Mesendoderm (in vitro differentiated cells): ENCODE measurements around the gene SPHK1.

Experiments used
- DNase-seq: peaks from one replicate; pipeline ENCODE4 v3.0.0; 2013
- H2AK5ac ChIP-seq: 2 replicates; pipeline ENCODE4 v1.6.1; 2013; ENCODE audit warnings: low read length, inconsistent platforms
- H2BK120ac ChIP-seq: 2 replicates; pipeline ENCODE4 v1.6.1; 2013; ENCODE audit warnings: low read depth, mild to moderate bottlenecking, low read length, moderate library complexity, mixed read lengths
- H2BK15ac ChIP-seq: replicated peaks from 2 replicates; pipeline ENCODE4 v1.6.1; 2013; ENCODE audit warnings: low read depth, mild to moderate bottlenecking, moderate library complexity
- H2BK5ac ChIP-seq: 2 replicates; pipeline ENCODE4 v1.6.1; 2013; ENCODE audit warnings: low read length, inconsistent platforms
- H3K18ac ChIP-seq: 2 replicates; pipeline ENCODE4 v1.6.1; 2013; ENCODE audit warnings: mild to moderate bottlenecking, low read length, mixed read lengths
- H3K23ac ChIP-seq: one replicate; pipeline ENCODE4 v1.6.1; 2013; ENCODE audit warnings: low read length
- H3K27ac ChIP-seq: 2 replicates; pipeline ENCODE4 v1.5.1; 2013; ENCODE audit warnings: low read depth, mild to moderate bottlenecking, inconsistent platforms, low read length, moderate library complexity
- H3K27me3 ChIP-seq: 2 replicates; pipeline ENCODE4 v1.6.1; 2013; ENCODE audit warnings: low read length, control low read depth, mild to moderate bottlenecking, inconsistent platforms; ENCODE audit not compliant: insufficient read depth, poor library complexity
- H3K36me3 ChIP-seq: 2 replicates; pipeline ENCODE4 v1.6.1; 2013; ENCODE audit warnings: low read length, inconsistent platforms; ENCODE audit not compliant: control insufficient read depth, insufficient read depth
- H3K4ac ChIP-seq: one replicate; pipeline ENCODE4 v1.6.1; 2013; ENCODE audit warnings: low read depth, mild to moderate bottlenecking, low read length, moderate library complexity
- H3K4me1 ChIP-seq: 2 replicates; pipeline ENCODE4 v1.6.1; 2013; ENCODE audit warnings: low read depth, low read length, inconsistent platforms; ENCODE audit not compliant: control insufficient read depth
- H3K4me2 ChIP-seq: 2 replicates; pipeline ENCODE4 v1.6.1; 2013; ENCODE audit warnings: low read length
- H3K4me3 ChIP-seq: 2 replicates; pipeline ENCODE4 v1.5.1; 2013; ENCODE audit warnings: mild to moderate bottlenecking, low read length
- H3K56ac ChIP-seq: one replicate; pipeline ENCODE4 v1.6.1; 2013; ENCODE audit warnings: low read length
- H3K79me1 ChIP-seq: 2 replicates; pipeline ENCODE4 v1.6.1; 2013; ENCODE audit warnings: low read length, inconsistent platforms
- H3K79me2 ChIP-seq: 2 replicates; pipeline ENCODE4 v1.6.1; 2013; ENCODE audit warnings: mild to moderate bottlenecking, low read length; ENCODE audit not compliant: control insufficient read depth, insufficient read depth
- H3K9ac ChIP-seq: 2 replicates; pipeline ENCODE4 v1.6.1; 2013; ENCODE audit warnings: low read length, inconsistent platforms
- H4K5ac ChIP-seq: one replicate; pipeline ENCODE4 v1.6.1; 2013; ENCODE audit warnings: low read length
- H4K8ac ChIP-seq: one replicate; pipeline ENCODE4 v1.6.1; 2013; ENCODE audit warnings: low read depth, mild to moderate bottlenecking, control low read depth, low read length, moderate library complexity
- WGBS: extraction: QIAGEN DNeasy Blood & Tissue Kit; methylation state at CpG from one replicate; pipeline ENCODE4 v1.1.7; 2013; ENCODE audit warnings: low lambda C conversion rate, missing lambda C conversion rate; ENCODE audit not compliant: insufficient coverage; ENCODE audit errors: extremely low coverage; 5-methylcytosine and 5-hydroxymethylcytosine counted together

Gene SPHK1

DNA sequence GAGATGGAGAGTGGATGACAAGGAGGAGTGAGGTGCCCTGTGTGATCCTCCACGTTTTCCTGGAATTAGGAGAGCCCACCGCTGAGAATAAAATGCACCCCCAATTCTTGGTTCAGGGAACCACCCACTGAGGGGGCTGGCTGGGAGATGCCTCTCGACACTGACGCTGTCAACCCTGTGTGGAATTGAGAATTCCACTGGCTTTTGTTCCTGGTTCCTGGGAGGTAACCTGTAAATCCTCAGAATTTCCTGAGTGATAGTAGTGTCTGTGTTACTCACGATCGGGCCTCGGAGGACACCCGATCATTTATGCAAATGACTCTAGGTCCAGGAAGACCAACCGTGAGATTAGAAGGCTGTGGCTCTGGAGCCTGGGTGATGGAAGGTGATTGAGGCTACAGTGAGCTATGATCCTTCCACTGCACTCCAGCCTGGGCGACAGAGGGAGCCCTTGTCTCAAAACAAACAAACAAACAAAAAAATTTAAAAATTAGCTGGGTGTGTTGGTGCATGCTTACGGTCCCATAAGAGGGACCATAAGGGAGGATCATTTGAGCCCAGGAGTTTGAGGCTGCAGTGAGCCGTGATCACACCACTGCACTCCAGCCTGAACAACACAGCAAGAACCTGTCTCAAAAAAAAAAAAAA, 19.0 kb upstream of the SPHK1 start:
- no peak overlapping the region for H3K4me2 ChIP-seq
- no peak overlapping the region for H4K5ac ChIP-seq
- peak; percentile 48 for DNase-seq
- H4K8ac ChIP-seq, result no peak overlapping the region
- H3K4ac ChIP-seq, result no peak overlapping the region
- H3K4me1 ChIP-seq, result no peaks in the 10 kb centered on the region
- H3K27me3 ChIP-seq, result no peaks in the 10 kb centered on the region
- H3K23ac ChIP-seq, result no peak overlapping the region
- H2AK5ac ChIP-seq, result no peak overlapping the region
- no peaks in the 10 kb centered on the region for H3K79me1 ChIP-seq
- H3K9ac ChIP-seq, result no peak overlapping the region
- no peaks in the 10 kb centered on the region for H3K79me2 ChIP-seq
- no peak overlapping the region for H3K56ac ChIP-seq
- no peak overlapping the region for H2BK15ac ChIP-seq
- no peak overlapping the region for H3K27ac ChIP-seq
- no peak overlapping the region for H2BK120ac ChIP-seq
- no peak overlapping the region for H3K4me3 ChIP-seq
- no peak overlapping the region for H3K18ac ChIP-seq
- no CpG with 5 or more reads among the region's 12 CpGs for WGBS
- no peak overlapping the region for H2BK5ac ChIP-seq
- no peaks in the 10 kb centered on the region for H3K36me3 ChIP-seq

DNA sequence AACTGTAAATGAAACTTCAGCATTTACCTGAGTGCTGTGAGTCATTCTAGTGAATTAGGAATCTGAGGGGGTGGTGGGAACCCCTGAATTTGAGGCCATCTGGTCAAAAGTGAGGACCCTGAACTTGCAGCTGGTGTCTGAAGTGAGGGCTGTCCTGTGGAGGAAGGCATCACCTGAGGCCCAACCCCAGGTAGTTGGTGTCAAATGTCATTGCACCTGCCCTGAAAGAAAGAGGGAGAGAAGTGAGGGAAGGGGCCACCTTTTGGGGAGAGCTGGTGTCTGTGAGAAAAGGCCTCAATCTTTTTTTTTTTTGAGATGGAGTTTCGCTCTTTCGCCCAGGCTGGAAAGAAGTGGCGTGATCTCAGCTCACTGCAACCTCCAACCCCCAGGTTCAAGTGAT, 18.2 kb upstream of the SPHK1 start:
- no peak overlapping the region for H4K5ac ChIP-seq
- no peak overlapping the region for H2BK120ac ChIP-seq
- no peak overlapping the region for H3K23ac ChIP-seq
- H3K18ac ChIP-seq, result no peak overlapping the region
- H2AK5ac ChIP-seq, result no peak overlapping the region
- H3K79me2 ChIP-seq, result no peaks in the 10 kb centered on the region
- no peaks in the 10 kb centered on the region for H3K4me1 ChIP-seq
- H3K9ac ChIP-seq, result no peak overlapping the region
- no peak overlapping the region for H3K27ac ChIP-seq
- no peaks in the 10 kb centered on the region for H3K79me1 ChIP-seq
- H2BK5ac ChIP-seq, result no peak overlapping the region
- H3K27me3 ChIP-seq, result no peaks in the 10 kb centered on the region
- H3K4me2 ChIP-seq, result no peak overlapping the region
- no peak overlapping the region for H4K8ac ChIP-seq
- no peak overlapping the region for H3K4me3 ChIP-seq
- H3K56ac ChIP-seq, result no peak overlapping the region
- WGBS, result no CpG with 5 or more reads among the region's 3 CpGs
- no peaks in the 10 kb centered on the region for H3K36me3 ChIP-seq
- no peak overlapping the region for H3K4ac ChIP-seq
- no peak overlapping the region for H2BK15ac ChIP-seq
- no peak for DNase-seq

DNA sequence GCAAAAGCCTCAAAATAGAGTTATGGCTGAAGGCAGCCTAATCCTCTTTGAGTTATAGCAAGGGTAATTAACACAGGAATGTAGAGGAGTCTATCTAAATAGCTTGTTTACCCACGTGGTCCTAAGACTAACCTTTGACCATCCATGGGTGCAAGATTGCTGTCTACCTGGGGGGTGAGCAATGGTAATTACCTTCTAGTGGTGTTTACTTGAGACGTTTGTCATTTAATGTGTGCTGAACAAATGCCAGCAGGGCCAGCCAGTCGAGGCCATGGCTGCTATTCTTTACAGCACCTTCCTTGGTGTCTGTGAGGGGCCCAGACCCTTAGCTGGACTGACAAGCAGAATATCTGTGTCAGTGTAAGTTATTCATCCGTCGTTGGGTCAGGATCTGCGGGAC, 16.8 kb upstream of the SPHK1 start:
- Histone ChIP-seq H3K79me2 (no peaks in the 10 kb centered on the region), H3K4me2 (no peak overlapping the region), H3K23ac (no peak overlapping the region), H3K27ac (no peak overlapping the region), H3K79me1 (no peaks in the 10 kb centered on the region), H3K56ac (no peak overlapping the region), H2BK5ac (no peak overlapping the region), H3K4me3 (no peak overlapping the region), H4K8ac (no peak overlapping the region), H2AK5ac (no peak overlapping the region), H3K18ac (no peak overlapping the region), H3K27me3 (no peaks in the 10 kb centered on the region), H3K9ac (no peak overlapping the region), H2BK120ac (no peak overlapping the region), H2BK15ac (no peak overlapping the region), H3K36me3 (no peaks in the 10 kb centered on the region), H3K4ac (no peak overlapping the region), H3K4me1 (no peaks in the 10 kb centered on the region), H4K5ac (no peak overlapping the region)
- DNase-seq, result no peak
- no CpG with 5 or more reads among the region's 6 CpGs for WGBS

DNA sequence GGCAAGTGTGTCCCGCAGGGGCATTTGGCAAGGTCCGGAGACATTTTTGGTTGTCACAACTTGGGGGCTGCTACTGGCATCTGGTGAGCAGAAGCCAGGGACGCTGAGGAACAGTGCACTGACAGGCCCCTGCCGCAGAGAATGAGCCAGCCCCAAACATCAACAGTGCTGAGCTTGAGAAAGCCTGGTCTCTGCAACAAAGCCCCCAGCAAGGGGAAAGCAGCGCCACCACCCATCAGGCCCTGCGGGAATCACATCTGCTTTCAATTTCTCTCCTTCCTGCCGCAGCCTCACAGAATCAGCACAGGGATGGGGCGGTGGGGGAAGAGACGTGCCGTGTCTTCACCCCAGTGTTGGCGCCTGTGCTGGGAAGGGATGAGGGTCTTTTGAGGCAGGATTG, 15.9 kb upstream of the SPHK1 start:
- H3K27ac ChIP-seq, result no peak overlapping the region
- H3K79me1 ChIP-seq, result no peaks in the 10 kb centered on the region
- no peak overlapping the region for H3K9ac ChIP-seq
- no peak overlapping the region for H2BK5ac ChIP-seq
- no peak overlapping the region for H3K18ac ChIP-seq
- H2BK120ac ChIP-seq, result no peak overlapping the region
- no peak overlapping the region for H3K56ac ChIP-seq
- H3K4me3 ChIP-seq, result no peak overlapping the region
- no peaks in the 10 kb centered on the region for H3K27me3 ChIP-seq
- no peak overlapping the region for H4K5ac ChIP-seq
- H3K4ac ChIP-seq, result no peak overlapping the region
- no peaks in the 10 kb centered on the region for H3K4me1 ChIP-seq
- H3K23ac ChIP-seq, result no peak overlapping the region
- no peak for DNase-seq
- H3K79me2 ChIP-seq, result no peaks in the 10 kb centered on the region
- H3K4me2 ChIP-seq, result no peak overlapping the region
- H2AK5ac ChIP-seq, result no peak overlapping the region
- no CpG with 5 or more reads among the region's 11 CpGs for WGBS
- no peak overlapping the region for H2BK15ac ChIP-seq
- no peak overlapping the region for H4K8ac ChIP-seq
- no peaks in the 10 kb centered on the region for H3K36me3 ChIP-seq

DNA sequence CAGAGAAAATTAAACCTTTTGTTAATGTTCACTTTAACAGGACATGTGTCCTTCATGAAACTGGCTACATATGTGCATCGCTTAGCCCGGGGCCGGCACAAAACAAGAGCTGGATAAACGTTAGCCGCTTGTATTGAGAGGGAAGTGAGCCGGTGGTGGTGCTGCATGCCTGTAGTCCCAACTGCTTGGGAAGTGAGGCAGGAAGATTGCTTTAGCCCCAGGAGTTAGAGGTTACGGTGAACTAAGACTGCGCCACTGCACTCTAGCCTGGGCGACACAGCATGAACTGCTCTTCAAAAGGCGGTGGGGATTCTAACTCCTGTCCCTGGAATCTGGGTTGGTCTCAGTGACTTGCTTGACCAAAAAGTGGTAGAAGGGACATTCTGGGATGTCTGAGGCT, 15.0 kb upstream of the SPHK1 start:
- Histone ChIP-seq H2BK5ac (no peak overlapping the region), H3K56ac (no peak overlapping the region), H3K4me3 (no peak overlapping the region), H3K4ac (no peak overlapping the region), H3K4me1 (no peaks in the 10 kb centered on the region), H3K4me2 (no peak overlapping the region), H3K36me3 (no peaks in the 10 kb centered on the region), H3K79me2 (no peaks in the 10 kb centered on the region), H3K18ac (no peak overlapping the region), H3K27me3 (no peaks in the 10 kb centered on the region), H4K8ac (no peak overlapping the region), H2BK120ac (no peak overlapping the region), H4K5ac (no peak overlapping the region), H3K27ac (no peak overlapping the region), H2AK5ac (no peak overlapping the region), H3K79me1 (no peaks in the 10 kb centered on the region), H3K23ac (no peak overlapping the region), H3K9ac (no peak overlapping the region), H2BK15ac (no peak overlapping the region)
- DNase-seq, result no peak
- WGBS, result no CpG with 5 or more reads among the region's 10 CpGs

DNA sequence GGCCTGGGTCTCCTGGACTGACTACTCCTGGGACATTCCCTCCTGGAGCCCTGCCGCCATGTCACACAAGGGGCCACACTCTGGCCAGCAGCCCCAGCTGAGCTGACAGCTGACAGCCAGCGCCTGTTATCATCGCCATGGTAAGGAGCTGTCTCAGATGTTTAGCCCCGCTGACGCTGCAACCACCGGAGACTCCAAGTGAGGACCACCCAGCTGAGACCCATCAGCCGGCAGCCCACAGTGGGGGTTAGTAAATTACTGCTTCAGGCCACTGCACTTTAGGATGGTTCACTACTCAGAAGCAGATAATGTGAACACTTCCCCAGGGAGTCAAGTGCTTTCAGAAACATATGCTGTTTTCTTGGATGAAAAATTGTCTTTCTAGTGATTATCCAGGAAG, 14.6 kb upstream of the SPHK1 start:
- no peaks in the 10 kb centered on the region for H3K79me2 ChIP-seq
- H3K9ac ChIP-seq, result no peak overlapping the region
- H3K36me3 ChIP-seq, result no peaks in the 10 kb centered on the region
- H3K27me3 ChIP-seq, result no peaks in the 10 kb centered on the region
- H3K79me1 ChIP-seq, result no peaks in the 10 kb centered on the region
- no peak overlapping the region for H3K4me3 ChIP-seq
- no peak overlapping the region for H2BK120ac ChIP-seq
- H3K18ac ChIP-seq, result no peak overlapping the region
- no peak overlapping the region for H4K8ac ChIP-seq
- no peak overlapping the region for H3K23ac ChIP-seq
- no peak overlapping the region for H3K56ac ChIP-seq
- H3K4ac ChIP-seq, result no peak overlapping the region
- no peak for DNase-seq
- no peak overlapping the region for H2BK5ac ChIP-seq
- no peak overlapping the region for H3K27ac ChIP-seq
- no peaks in the 10 kb centered on the region for H3K4me1 ChIP-seq
- H2BK15ac ChIP-seq, result no peak overlapping the region
- H2AK5ac ChIP-seq, result no peak overlapping the region
- no peak overlapping the region for H3K4me2 ChIP-seq
- no peak overlapping the region for H4K5ac ChIP-seq
- no CpG with 5 or more reads among the region's 7 CpGs for WGBS
